ENCODE results near the gene NNAT.

GRCh38 chr20:37520419-37520955 is 563 bp upstream of the NNAT start:
- TF ChIP-seq POLR2A (IDR thresholded peaks at IDR 0.05; ENCODE audit: low read depth, low read length) (no peak), POLR2AphosphoS5 (IDR thresholded peaks at IDR 0.05; ENCODE audit: low read depth, low read length) (no peak)

Data from GM12892 (cell line).